Forelimb muscle (tissue), 1 donor: Measurements from ENCODE around the gene ERAP2. TPM values are rescaled to one million over a fixed set of nuclear protein-coding genes. Genes with fewer than 3 reads are reported as not detected.
"Not testable (repeated sequence)": the region's sequence is repeated elsewhere in the genome, so short reads cannot be mapped to it uniquely, and the experiment has no call there.

Experiments
- DNase-seq: peaks from one replicate; pipeline ENCODE4 v3.0.0-alpha.2; 2013; ENCODE audit warnings: low read depth
- polyA plus RNA-seq: library from polyadenylated mRNA; unstranded; fragments of 120-200 nt; gene quantifications from one replicate; pipeline ENCODE4 v1.2.1, GENCODE V29; 2013; ENCODE audit not compliant: insufficient read length

The ERAP2 gene
- polyA plus RNA-seq: 7.9 TPM

GRCh38 chr5:96876292-96876850 is at the start of gene ERAP2:
Gene ERAP2, plus strand, starts transcription at chr5:96876500. Its CDS starts 3,186 bp downstream, at chr5:96879686.
- no peak for DNase-seq

GRCh38 chr5:96829297-96829696 is 47.0 kb upstream of the ERAP2 start:
- DNase-seq: no peak

DNA sequence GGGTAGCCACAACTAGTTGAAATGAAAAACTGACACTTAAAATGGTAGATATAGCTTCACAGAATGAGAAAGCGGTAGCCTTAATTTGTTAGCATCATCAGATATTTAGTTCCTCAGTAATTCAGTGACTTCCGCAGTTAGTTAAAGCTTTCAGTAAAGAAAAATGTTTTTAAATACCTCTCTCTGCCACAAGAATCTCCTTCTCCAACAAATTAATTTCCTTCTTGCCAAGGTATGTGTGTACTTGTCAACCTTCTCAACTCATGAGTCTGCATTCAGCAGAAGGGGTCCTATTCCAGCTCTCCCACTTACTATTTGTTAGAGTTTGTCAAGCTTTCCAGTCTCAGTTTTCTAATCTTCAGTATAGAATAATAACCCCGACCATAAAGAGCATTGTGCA is 42.3 kb upstream of the ERAP2 start:
- DNase-seq: no peak

GRCh38 chr5:96835791-96836191 is 40.5 kb upstream of the ERAP2 start:
- no peak for DNase-seq

DNA sequence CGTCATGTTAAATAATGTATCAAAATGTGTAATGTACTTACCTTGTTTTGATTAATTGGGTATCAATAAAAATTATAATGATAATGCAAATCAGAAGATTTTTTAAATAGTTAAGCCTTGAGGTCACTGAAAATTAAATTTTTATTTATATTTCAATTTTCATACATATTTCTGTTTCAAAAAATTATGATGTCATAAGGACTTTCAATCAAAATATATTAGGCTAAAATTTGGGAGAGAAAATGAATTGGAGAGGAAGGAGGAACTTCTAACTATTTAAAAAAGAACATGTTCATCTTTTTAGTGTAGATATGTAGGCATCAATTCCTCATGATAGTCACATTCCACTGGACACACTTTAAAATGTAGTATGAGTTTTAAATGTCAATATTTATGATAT is 39.5 kb upstream of the ERAP2 start:
- DNase-seq: no peak

DNA sequence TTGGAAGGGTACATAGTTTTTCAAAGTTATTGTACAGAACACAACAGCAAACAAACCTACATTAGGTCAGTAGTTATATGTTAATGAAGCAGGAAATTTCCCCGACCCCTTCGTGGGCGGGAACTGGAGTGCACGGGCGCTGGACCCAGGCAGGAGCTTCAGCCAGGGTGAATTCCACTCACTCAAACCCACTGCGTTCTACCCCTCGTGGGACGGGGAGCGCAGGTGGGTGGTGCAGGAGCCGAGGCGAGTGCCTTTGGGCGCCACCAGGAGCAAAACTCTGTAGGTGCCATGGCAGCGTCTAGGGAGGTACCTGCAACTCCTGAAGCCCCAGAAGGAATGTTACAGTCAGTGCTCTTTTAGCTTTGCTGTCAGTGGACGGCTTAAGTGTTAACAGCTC is 39.0 kb upstream of the ERAP2 start:
- no peak for DNase-seq

GRCh38 chr5:96838201-96839070 is 37.9 kb upstream of the ERAP2 start:
- no peak for DNase-seq

GRCh38 chr5:96839071-96839592 is 37.2 kb upstream of the ERAP2 start:
- DNase-seq: no peak

GRCh38 chr5:96841931-96842330 is 34.4 kb upstream of the ERAP2 start:
- not testable (repeated sequence) for DNase-seq

- DNase-seq: no peak
Measured at GRCh38 chr5:96843140-96843539, 33.2 kb upstream of the ERAP2 start.

GRCh38 chr5:96844481-96844990 is 31.8 kb upstream of the ERAP2 start:
- no peak for DNase-seq

DNA sequence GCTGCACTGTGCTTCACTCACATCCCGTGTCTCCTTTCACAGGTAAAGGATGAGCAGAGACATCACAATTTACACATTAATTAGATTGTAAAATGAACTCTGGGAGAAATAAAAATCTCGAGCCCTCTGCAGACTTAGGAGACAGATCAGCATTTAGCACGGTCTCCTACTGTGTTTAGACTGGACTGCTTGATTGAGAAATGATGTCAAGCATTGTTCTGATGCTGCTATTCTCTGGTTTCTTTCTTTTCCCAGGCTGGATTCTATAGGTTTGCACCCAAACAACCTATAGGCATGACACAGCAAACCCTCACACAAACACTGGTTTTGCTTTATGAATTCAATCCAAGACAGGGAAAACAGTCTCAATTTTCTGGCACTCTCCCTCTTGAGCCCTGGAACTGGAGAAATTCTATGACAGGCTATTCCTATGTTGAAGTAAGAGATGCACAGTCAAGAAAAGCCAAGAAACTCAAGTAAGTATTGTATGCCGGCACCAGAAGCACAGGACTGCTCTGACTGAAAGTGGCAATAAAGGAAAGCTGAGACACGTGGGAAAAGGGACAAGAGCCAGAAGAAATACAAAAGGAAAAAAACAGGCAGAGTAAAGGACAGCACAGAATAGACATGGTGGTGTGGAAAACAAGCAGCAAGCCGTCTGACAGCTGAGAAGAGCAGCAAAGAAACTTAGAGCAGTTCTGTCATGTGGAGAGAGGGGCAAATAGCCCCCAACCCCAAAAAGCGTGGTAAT is 24.8 kb upstream of the ERAP2 start:
- DNase-seq: no peak

DNA sequence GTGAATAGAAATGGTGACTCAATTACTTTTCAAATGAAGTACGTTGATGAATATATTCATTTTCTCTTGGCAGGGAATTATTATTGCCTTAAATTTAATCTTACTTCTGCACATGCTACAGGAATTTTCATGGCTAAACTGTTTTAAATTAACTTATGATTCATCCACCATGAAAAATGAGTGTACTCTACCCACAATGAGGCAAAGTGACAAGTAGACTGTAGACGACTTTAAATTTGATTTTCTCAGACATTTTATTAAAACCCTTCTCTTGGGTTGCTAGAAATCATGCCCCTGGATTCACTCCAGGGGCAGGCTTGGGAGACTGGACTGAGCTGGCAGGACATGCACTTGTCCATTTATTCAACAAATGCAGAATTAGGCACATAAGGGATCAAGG is 23.5 kb upstream of the ERAP2 start:
- DNase-seq: no peak

DNA sequence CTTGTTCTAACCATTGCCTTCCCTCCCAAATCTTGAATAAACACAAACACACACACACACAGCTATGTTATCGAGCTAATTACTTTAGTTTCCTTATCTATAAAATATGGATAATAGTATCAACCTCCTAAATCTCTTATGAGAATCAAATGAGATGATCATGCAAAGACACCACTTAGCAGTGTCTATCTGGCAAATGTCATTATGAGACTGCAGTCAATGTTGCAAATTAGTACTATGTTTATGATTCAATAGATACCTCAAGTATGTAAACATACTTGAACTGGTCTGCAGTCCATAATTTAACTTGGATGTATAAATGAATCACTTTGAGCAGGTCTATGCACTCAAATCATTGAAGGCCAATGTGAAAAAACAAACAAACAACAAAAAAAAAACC is 22.2 kb upstream of the ERAP2 start:
- no peak for DNase-seq

- DNase-seq: no peak
Measured at GRCh38 chr5:96855031-96855872, 21.0 kb upstream of the ERAP2 start.

DNA sequence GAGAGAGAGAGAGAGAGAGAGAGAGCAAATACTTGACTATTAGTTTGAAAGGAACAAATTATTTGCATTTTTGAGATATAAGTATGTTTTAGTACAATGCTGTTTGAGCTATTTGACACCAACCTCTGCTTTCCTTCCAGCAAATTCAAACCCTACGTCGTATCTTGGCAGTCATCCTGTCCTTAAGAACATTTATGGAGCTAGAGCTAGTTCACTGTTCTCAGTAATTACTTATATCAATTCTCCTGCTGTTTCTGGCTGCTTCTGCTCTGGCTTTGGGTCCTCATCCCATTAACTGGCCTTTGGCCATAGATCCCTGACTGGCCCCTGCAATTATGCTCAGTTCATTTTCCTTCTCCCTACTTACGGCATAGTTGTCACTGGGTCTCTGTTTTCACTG is 19.9 kb upstream of the ERAP2 start:
- DNase-seq: peak; percentile 66

- no peak for DNase-seq
Measured at GRCh38 chr5:96857454-96857853, 18.8 kb upstream of the ERAP2 start.

- DNase-seq: no peak
Measured at GRCh38 chr5:96857924-96858323, 18.4 kb upstream of the ERAP2 start.

DNA sequence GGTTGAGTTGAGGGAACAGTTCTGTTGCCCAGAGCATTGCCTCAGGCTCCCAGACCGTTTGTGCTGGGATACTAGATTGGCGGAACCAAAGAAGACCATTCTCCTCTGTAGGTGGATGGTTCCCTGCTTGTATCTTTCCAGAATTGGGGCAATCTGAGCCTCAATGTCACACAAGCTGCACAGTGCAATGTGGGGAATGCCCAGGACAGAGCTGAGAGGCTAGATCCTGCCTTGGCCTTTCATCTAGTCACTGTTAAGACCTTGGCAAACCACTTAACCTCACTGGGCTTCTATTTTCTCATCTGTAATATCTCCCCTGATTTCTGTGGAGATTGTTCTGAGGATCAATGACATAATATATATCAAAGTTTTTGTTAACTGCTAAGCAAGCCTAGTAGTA is 16.9 kb upstream of the ERAP2 start:
- DNase-seq: no peak

DNA sequence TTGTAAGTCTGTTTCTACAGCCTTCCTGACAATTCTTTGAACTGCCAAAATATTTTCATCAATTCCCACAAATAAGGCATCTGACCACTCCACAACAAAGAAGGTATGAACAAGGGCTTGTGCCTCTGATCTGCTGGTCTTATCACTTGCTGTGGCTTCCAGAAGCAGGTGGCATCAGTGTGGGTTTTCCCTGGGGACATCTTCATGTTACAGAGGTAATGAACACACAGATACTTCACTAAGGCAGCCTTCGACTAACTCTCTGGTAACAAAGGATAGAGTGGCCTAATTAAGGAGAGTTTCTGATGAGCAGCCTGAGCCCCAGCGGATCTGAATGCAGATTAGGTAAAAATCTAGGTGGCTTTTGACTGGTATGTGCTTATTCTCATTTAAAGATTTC is 15.2 kb upstream of the ERAP2 start:
- DNase-seq: no peak

DNA sequence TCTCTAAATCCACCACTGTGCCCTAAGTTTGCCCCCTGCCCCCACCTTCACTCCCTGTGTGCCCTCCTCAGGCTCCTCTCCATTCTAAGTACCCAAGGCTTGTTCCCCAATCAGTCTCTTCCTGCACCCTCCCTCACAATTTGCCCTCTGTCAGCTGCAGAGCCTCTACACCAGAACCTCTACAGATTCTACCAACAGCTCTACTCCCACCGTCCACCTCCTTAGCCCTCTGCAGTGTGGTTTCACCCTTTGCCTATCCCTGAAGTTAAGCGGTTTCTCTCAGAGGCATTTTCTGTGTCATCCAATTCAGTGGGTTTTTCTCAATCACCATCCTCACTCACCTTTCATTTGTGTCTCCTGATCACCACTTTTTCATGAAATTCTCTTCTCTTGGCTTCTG is 13.2 kb upstream of the ERAP2 start:
- no peak for DNase-seq
